Neural progenitor cell (in vitro differentiated cells): ENCODE results near the gene PHLPP1. TPM values are rescaled to one million over a fixed set of nuclear protein-coding genes. Genes with fewer than 3 reads are reported as not detected.

Experiments used
- DNase-seq: peaks from one replicate; pipeline ENCODE4 v3.0.0-alpha.2; 2016; ENCODE audit warnings: low spot score
- H2AFZ ChIP-seq: fragments of 200-600 bp; sonication (generic); replicated peaks from 2 replicates; pipeline ENCODE4 v1.6.1; 2016; ENCODE audit warnings: antibody characterized with exemption
- H3F3A ChIP-seq: fragments of 200-600 bp; sonication (generic); 2 replicates; pipeline ENCODE4 v1.6.1; 2016; ENCODE audit warnings: antibody characterized with exemption, low read depth
- H3K27ac ChIP-seq: fragments of 200-600 bp; sonication (generic); 2 replicates; pipeline ENCODE4 v1.5.1; 2016; ENCODE audit warnings: mild to moderate bottlenecking
- H3K27me3 ChIP-seq: fragments of 200-600 bp; sonication (generic); 2 replicates; pipeline ENCODE4 v1.6.1; 2016; ENCODE audit warnings: mild to moderate bottlenecking, moderate library complexity
- H3K36me3 ChIP-seq: fragments of 200-600 bp; sonication (generic); 2 replicates; pipeline ENCODE4 v1.5.1; 2016
- H3K4me1 ChIP-seq: fragments of 200-600 bp; sonication (generic); 2 replicates; pipeline ENCODE4 v1.6.1; 2016; ENCODE audit warnings: mixed run types
- H3K4me2 ChIP-seq: fragments of 200-600 bp; sonication (generic); 2 replicates; pipeline ENCODE4 v1.6.1; 2016
- H3K4me3 ChIP-seq: fragments of 200-600 bp; sonication (generic); 2 replicates; pipeline ENCODE4 v1.5.1; 2016
- H3K79me2 ChIP-seq: fragments of 200-600 bp; sonication (generic); 2 replicates; pipeline ENCODE4 v1.6.1; 2016; ENCODE audit warnings: low read depth
- H3K9ac ChIP-seq: fragments of 200-600 bp; sonication (generic); 2 replicates; pipeline ENCODE4 v1.6.1; 2016
- H3K9me3 ChIP-seq: fragments of 200-600 bp; sonication (generic); 2 replicates; pipeline ENCODE4 v1.5.1; 2016; ENCODE audit warnings: low read depth
- H4K20me1 ChIP-seq: fragments of 200-600 bp; sonication (generic); 2 replicates; pipeline ENCODE4 v1.6.1; 2016; ENCODE audit warnings: low read depth
- H3K27ac Mint-ChIP-seq: 3 replicates; pipeline ENCODE4 v1.8.0; 2021; ENCODE audit warnings: mixed read lengths
- H3K27me3 Mint-ChIP-seq: 2 replicates; pipeline ENCODE4 v1.8.0; 2022; ENCODE audit warnings: low read depth, mild to moderate bottlenecking, inconsistent platforms, moderate library complexity, mixed read lengths; ENCODE audit not compliant: insufficient read depth
- H3K36me3 Mint-ChIP-seq: 3 replicates; pipeline ENCODE4 v1.8.0; 2021; ENCODE audit warnings: mixed read lengths
- H3K4me1 Mint-ChIP-seq: 3 replicates; pipeline ENCODE4 v1.8.0; 2021; ENCODE audit warnings: mixed read lengths
- H3K4me3 Mint-ChIP-seq: 3 replicates; pipeline ENCODE4 v1.8.0; 2021; ENCODE audit warnings: mild to moderate bottlenecking, moderate library complexity, mixed read lengths
- H3K9me3 Mint-ChIP-seq: 3 replicates; pipeline ENCODE4 v1.8.0; 2020; ENCODE audit warnings: mixed read lengths
- CTCF ChIP-seq: fragments of 200-600 bp; sonication (generic); IDR thresholded peaks from 2 replicates; pipeline ENCODE4 v1.5.1; 2017; ENCODE audit warnings: antibody characterized with exemption, mild to moderate bottlenecking
- EZH2 ChIP-seq: fragments of 200-600 bp; sonication (generic); IDR thresholded peaks from 2 replicates; pipeline ENCODE4 v1.6.1; 2017; ENCODE audit warnings: antibody characterized with exemption, mild to moderate bottlenecking, moderate library complexity
- EZH2phosphoT487 ChIP-seq: fragments of 200-600 bp; sonication (generic); IDR thresholded peaks from 2 replicates; pipeline ENCODE4 v1.6.1; 2017; ENCODE audit warnings: antibody characterized with exemption
- total RNA-seq: library from RNA; depleted of rRNA; stranded (reverse); fragments of >200 nt; gene quantifications from 2 replicates; pipeline ENCODE4 v1.2.3, GENCODE V29; 2015; ENCODE audit warnings: low replicate concordance

The PHLPP1 gene
- total RNA-seq, 1 donor from 2014 or later, result 20.8 TPM

GRCh38 chr18:62735387-62735786, 20.0 kb downstream of the PHLPP1 start:
- DNase-seq, result no peak
- no peak overlapping the region for H3K9ac ChIP-seq
- H3K4me3 ChIP-seq, result no peak overlapping the region
- H3K36me3 ChIP-seq, result no peaks in the 10 kb centered on the region
- H3K4me3 Mint-ChIP-seq, result no peak overlapping the region
- no peak overlapping the region for H2AFZ ChIP-seq
- no peak overlapping the region for H3K27ac ChIP-seq
- peaks cover 100% of the 10 kb centered on the region for H3K79me2 ChIP-seq
- TF ChIP-seq CTCF, result no peak
- no peak overlapping the region for H3K4me2 ChIP-seq
- no peaks in the 10 kb centered on the region for H3K27me3 ChIP-seq
- peaks cover 56% of the 10 kb centered on the region for H3K36me3 Mint-ChIP-seq
- no peaks in the 10 kb centered on the region for H3K4me1 Mint-ChIP-seq
- no peaks in the 10 kb centered on the region for H3K9me3 ChIP-seq
- peaks cover 22% of the 10 kb centered on the region for H4K20me1 ChIP-seq
- peaks cover 15% of the 10 kb centered on the region for H3K4me1 ChIP-seq
- H3F3A ChIP-seq, result no peaks in the 10 kb centered on the region
- peaks cover 65% of the 10 kb centered on the region for H3K9me3 Mint-ChIP-seq
- H3K27ac Mint-ChIP-seq, result no peak overlapping the region
- H3K27me3 Mint-ChIP-seq, result peaks cover 2% of the 10 kb centered on the region

- peaks cover 23% of the 10 kb centered on the region for H3K4me1 ChIP-seq
- H3K27ac ChIP-seq, result no peak overlapping the region
- peaks cover 5% of the 10 kb centered on the region for H3K4me1 Mint-ChIP-seq
- H3K9me3 ChIP-seq, result no peaks in the 10 kb centered on the region
- peaks cover 31% of the 10 kb centered on the region for H4K20me1 ChIP-seq
- no peak overlapping the region for H2AFZ ChIP-seq
- H3K79me2 ChIP-seq, result peaks cover 100% of the 10 kb centered on the region
- no peak overlapping the region for H3K4me3 ChIP-seq
- H3K9ac ChIP-seq, result no peak overlapping the region
- TF ChIP-seq CTCF, result no peak
- TF ChIP-seq EZH2phosphoT487, result no peak
- no peak for TF ChIP-seq EZH2
- H3F3A ChIP-seq, result no peaks in the 10 kb centered on the region
- no peaks in the 10 kb centered on the region for H3K36me3 ChIP-seq
- peaks cover 57% of the 10 kb centered on the region for H3K9me3 Mint-ChIP-seq
- no peaks in the 10 kb centered on the region for H3K27me3 ChIP-seq
- H3K4me2 ChIP-seq, result no peak overlapping the region
- no peak for DNase-seq
- H3K4me3 Mint-ChIP-seq, result no peak overlapping the region
- peaks cover 52% of the 10 kb centered on the region for H3K36me3 Mint-ChIP-seq
- peaks cover 2% of the 10 kb centered on the region for H3K27me3 Mint-ChIP-seq
- no peak overlapping the region for H3K27ac Mint-ChIP-seq
These were observed 20.9 kb downstream of the PHLPP1 start for GRCh38 chr18:62736077-62736855.

- no peak overlapping the region for H3K9ac ChIP-seq
- H3K4me3 ChIP-seq, result no peak overlapping the region
- no peaks in the 10 kb centered on the region for H3K9me3 ChIP-seq
- peaks cover 100% of the 10 kb centered on the region for H3K79me2 ChIP-seq
- Mint-ChIP-seq H3K27ac (no peak overlapping the region), H3K4me1 (peaks cover 12% of the 10 kb centered on the region), H3K4me3 (no peak overlapping the region), H3K36me3 (peaks cover 49% of the 10 kb centered on the region), H3K27me3 (peaks cover 2% of the 10 kb centered on the region), H3K9me3 (peaks cover 48% of the 10 kb centered on the region)
- H3K4me2 ChIP-seq, result no peak overlapping the region
- peaks cover 4% of the 10 kb centered on the region for H3F3A ChIP-seq
- no peaks in the 10 kb centered on the region for H3K27me3 ChIP-seq
- H3K27ac ChIP-seq, result no peak overlapping the region
- TF ChIP-seq CTCF (no peak), EZH2 (no peak), EZH2phosphoT487 (no peak)
- peaks cover 33% of the 10 kb centered on the region for H3K4me1 ChIP-seq
- DNase-seq, result no peak
- peaks cover 37% of the 10 kb centered on the region for H4K20me1 ChIP-seq
- no peaks in the 10 kb centered on the region for H3K36me3 ChIP-seq
- H2AFZ ChIP-seq, result no peak overlapping the region
These were observed 22.0 kb downstream of the PHLPP1 start for GRCh38 chr18:62737241-62737873.
